Measurements from ENCODE around the gene MORF4L1. TPM values are rescaled to one million over a fixed set of nuclear protein-coding genes. Genes with fewer than 3 reads are reported as not detected.
"Not testable (repeated sequence)": the region's sequence is repeated elsewhere in the genome, so short reads cannot be mapped to it uniquely, and the experiment has no call there.

Gene MORF4L1
- total and polyA plus RNA-seq, 5 donors: 296 to 402 (median 364) TPM

- H3K4me3 ChIP-seq (ENCODE audit: low read length): not testable (repeated sequence)
- 74% methylated on average over 14 of the region's 14 CpGs for WGBS
Measured at GRCh38 chr15:78876954-78877353, 4.3 kb downstream of the MORF4L1 start.

DNA sequence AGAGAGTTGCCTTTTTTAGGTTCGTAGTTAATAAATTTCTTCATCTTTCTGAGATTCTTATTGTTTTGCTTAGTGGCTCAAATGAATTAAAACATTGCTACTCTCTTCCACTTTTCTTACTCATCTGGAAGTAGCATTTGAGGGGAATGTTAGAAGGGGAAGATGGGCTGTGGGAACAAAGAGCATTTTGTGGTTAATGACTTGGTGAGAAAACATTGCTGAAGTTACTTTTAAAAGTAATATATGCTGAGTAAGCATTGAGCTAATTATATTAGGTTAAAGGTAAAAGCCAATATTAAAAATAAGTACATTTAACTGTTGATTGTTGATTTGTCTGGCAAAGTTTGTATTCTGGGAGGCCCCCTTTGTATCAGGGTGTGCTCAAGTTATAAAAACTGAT lies 5.7 kb downstream of the MORF4L1 start:
- Histone ChIP-seq H3K4me1 (ENCODE audit: control insufficient read depth, insufficient read depth, low read length) (peaks cover 9% of the 10 kb centered on the region), H3K9me3 (ENCODE audit: control insufficient read depth, low read length) (no peaks in the 10 kb centered on the region), H3K4me3 (ENCODE audit: low read length) (no peak overlapping the region), H3K27me3 (ENCODE audit: control insufficient read depth, insufficient read depth) (no peaks in the 10 kb centered on the region), H3K27ac (ENCODE audit: low read length) (no peak overlapping the region)
- intact Hi-C loops (cut with DNase I): loop anchor here in 2 of 4 donors (10.0 kb wide), 1 partner anchor 64 kb away; the partner anchor contains the start of gene ADAMTS7 (in 2 of the 2)
- ATAC-seq (no peak), DNase-seq (no peak)
- 19% methylated on average over 1 of the region's 1 CpG for WGBS

More at GRCh38 chr15:78876954-78877353, 4.3 kb downstream of the MORF4L1 start:
- peaks cover 13% of the 10 kb centered on the region for H3K4me1 ChIP-seq (ENCODE audit: control insufficient read depth, insufficient read depth, low read length)
- intact Hi-C loops (cut with DNase I): loop anchor here in 2 of 4 donors (10.0 kb wide), 1 partner anchor 62 kb away; the partner anchor contains the start of gene ADAMTS7 (in 2 of the 2)
- not testable (repeated sequence) for H3K27me3 ChIP-seq (ENCODE audit: control insufficient read depth, insufficient read depth); H3K9me3 ChIP-seq (ENCODE audit: control insufficient read depth, low read length); DNase-seq; ATAC-seq; H3K27ac ChIP-seq (ENCODE audit: low read length)

DNA sequence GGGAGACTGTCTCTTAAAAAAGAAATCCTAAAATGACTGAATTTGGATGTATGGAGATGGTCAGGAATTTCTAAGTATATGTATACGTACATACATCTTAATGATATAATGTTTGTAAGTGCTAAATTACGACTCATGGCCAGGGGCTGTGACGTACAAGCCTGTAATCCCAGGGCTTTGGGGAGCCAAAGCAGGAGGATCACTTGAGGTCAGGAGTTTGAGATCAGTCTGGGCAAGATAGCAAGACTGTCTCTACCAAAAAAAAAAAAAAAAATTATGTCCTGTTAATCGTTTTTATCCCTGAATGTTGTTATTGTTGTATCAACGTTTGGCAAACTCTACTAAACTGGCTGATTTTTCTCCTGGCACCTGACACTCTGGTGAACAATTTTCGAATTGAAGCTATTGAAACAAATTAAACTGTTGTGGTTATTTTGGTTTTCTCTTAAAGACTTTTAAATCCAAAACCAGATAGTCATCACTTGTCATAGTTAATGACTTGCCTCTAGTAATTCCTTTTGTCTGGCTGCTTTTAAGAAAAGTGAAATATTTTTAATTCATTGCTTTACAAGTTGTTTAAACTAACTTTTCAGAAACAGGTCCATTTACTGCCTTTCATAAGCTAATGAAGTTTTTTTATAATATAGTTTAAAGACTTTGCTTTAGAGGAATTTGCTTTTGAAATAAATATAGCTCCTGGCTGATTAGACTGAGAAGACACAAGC lies 7.0 kb downstream of the MORF4L1 start:
- Histone ChIP-seq H3K9me3 (ENCODE audit: control insufficient read depth, low read length) (no peaks in the 10 kb centered on the region), H3K4me3 (ENCODE audit: low read length) (no peak overlapping the region), H3K27ac (ENCODE audit: low read length) (no peak overlapping the region), H3K4me1 (ENCODE audit: control insufficient read depth, insufficient read depth, low read length) (peaks cover 9% of the 10 kb centered on the region), H3K27me3 (ENCODE audit: control insufficient read depth, insufficient read depth) (no peaks in the 10 kb centered on the region)
- intact Hi-C loops (cut with DNase I): loop anchor here in 2 of 4 donors (10.0 kb wide), 1 partner anchor 65 kb away; the partner anchor contains the start of gene ADAMTS7 (in 2 of the 2)
- WGBS: 12% methylated on average over 6 of the region's 6 CpGs
- no peak for DNase-seq
- no peak for ATAC-seq

DNA sequence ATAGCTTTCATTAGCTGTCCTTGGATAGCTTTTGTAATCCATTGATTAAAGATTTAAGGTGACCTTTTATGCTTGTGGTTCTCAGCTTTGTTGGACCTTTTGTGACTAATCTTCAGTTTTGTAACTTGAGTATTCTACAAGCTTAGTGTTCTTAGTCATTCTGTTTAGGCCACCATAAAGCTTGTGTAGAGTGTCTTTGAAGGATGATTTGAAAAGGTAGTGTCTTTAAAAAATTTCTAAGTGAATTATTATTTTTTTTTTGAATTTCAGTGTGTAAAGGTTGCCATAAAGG lies 7.5 kb downstream of the MORF4L1 start:
- intact Hi-C loops (cut with DNase I): no loop called here
- ATAC-seq (no peak), DNase-seq (no peak)
- Histone ChIP-seq H3K27ac (ENCODE audit: low read length) (no peak overlapping the region), H3K4me3 (ENCODE audit: low read length) (no peak overlapping the region), H3K9me3 (ENCODE audit: control insufficient read depth, low read length) (no peaks in the 10 kb centered on the region), H3K27me3 (ENCODE audit: control insufficient read depth, insufficient read depth) (no peaks in the 10 kb centered on the region), H3K4me1 (ENCODE audit: control insufficient read depth, insufficient read depth, low read length) (peaks cover 9% of the 10 kb centered on the region)

- Histone ChIP-seq H3K27ac (ENCODE audit: low read length) (no peak overlapping the region), H3K9me3 (ENCODE audit: control insufficient read depth, low read length) (no peaks in the 10 kb centered on the region), H3K27me3 (ENCODE audit: control insufficient read depth, insufficient read depth) (no peaks in the 10 kb centered on the region), H3K4me1 (ENCODE audit: control insufficient read depth, insufficient read depth, low read length) (peaks cover 9% of the 10 kb centered on the region), H3K4me3 (ENCODE audit: low read length) (no peak overlapping the region)
- DNase-seq: no peak
- intact Hi-C loops (cut with DNase I): no loop called here
- ATAC-seq: no peak
- 86% methylated on average over 1 of the region's 1 CpG for WGBS
Measured at GRCh38 chr15:78880813-78881212, 8.1 kb downstream of the MORF4L1 start.

- 67% methylated on average over 1 of the region's 1 CpG for WGBS
- Histone ChIP-seq H3K27ac (ENCODE audit: low read length) (no peak overlapping the region), H3K9me3 (ENCODE audit: control insufficient read depth, low read length) (no peaks in the 10 kb centered on the region), H3K4me3 (ENCODE audit: low read length) (no peak overlapping the region), H3K4me1 (ENCODE audit: control insufficient read depth, insufficient read depth, low read length) (peaks cover 9% of the 10 kb centered on the region), H3K27me3 (ENCODE audit: control insufficient read depth, insufficient read depth) (no peaks in the 10 kb centered on the region)
- intact Hi-C loops (cut with DNase I): no loop called here
- ATAC-seq (no peak), DNase-seq (no peak)
Measured at GRCh38 chr15:78881681-78882080, 9.0 kb downstream of the MORF4L1 start.

DNA sequence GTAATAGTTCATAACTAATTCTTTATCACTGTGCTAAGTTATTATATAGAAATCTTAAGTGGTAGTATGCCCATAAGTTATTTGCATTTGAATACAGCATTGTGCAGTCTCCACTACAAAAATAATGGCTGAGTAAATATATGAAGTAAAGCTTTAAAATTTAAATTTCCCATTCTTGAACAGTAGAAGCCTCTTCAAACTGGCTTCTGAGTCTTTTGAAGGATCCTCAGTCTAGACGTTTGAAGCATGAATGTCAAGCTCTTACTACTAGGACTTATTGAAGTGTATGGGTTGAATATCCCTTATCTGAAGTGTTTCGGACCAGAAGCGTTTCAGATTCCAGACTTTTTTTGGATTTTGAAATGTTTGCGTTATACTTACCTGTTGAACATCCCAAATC lies 16.3 kb downstream of the MORF4L1 start:
- Histone ChIP-seq H3K4me3 (ENCODE audit: low read length) (no peak overlapping the region), H3K4me1 (ENCODE audit: control insufficient read depth, insufficient read depth, low read length) (no peaks in the 10 kb centered on the region), H3K27me3 (ENCODE audit: control insufficient read depth, insufficient read depth) (no peaks in the 10 kb centered on the region), H3K27ac (ENCODE audit: low read length) (no peak overlapping the region), H3K9me3 (ENCODE audit: control insufficient read depth, low read length) (no peaks in the 10 kb centered on the region)
- DNase-seq (no peak), ATAC-seq (no peak)
- WGBS: 73% methylated on average over 4 of the region's 4 CpGs
- intact Hi-C loops (cut with DNase I): no loop called here

GRCh38 chr15:78893538-78893937 lies 20.8 kb downstream of the MORF4L1 start:
- intact Hi-C loops (cut with DNase I): no loop called here
- Histone ChIP-seq H3K9me3 (ENCODE audit: control insufficient read depth, low read length) (no peaks in the 10 kb centered on the region), H3K27ac (ENCODE audit: low read length) (no peak overlapping the region), H3K4me3 (ENCODE audit: low read length) (no peak overlapping the region), H3K27me3 (ENCODE audit: control insufficient read depth, insufficient read depth) (no peaks in the 10 kb centered on the region), H3K4me1 (ENCODE audit: control insufficient read depth, insufficient read depth, low read length) (no peaks in the 10 kb centered on the region)
- 72% methylated on average over 2 of the region's 2 CpGs for WGBS
- no peak for DNase-seq
- ATAC-seq: no peak

- WGBS: 81% methylated on average over 3 of the region's 3 CpGs
- no peaks in the 10 kb centered on the region for H3K9me3 ChIP-seq (ENCODE audit: control insufficient read depth, low read length)
Measured at GRCh38 chr15:78895471-78895870, 22.8 kb downstream of the MORF4L1 start.

GRCh38 chr15:78898540-78898939 lies 25.9 kb downstream of the MORF4L1 start:
- no peak for DNase-seq
- H3K9me3 ChIP-seq (ENCODE audit: control insufficient read depth, low read length): no peaks in the 10 kb centered on the region
- intact Hi-C loops (cut with DNase I): no loop called here
- 77% methylated on average over 4 of the region's 4 CpGs for WGBS
- H3K4me3 ChIP-seq (ENCODE audit: low read length): no peak overlapping the region
- no peak for ATAC-seq
- no peaks in the 10 kb centered on the region for H3K27me3 ChIP-seq (ENCODE audit: control insufficient read depth, insufficient read depth)
- no peak overlapping the region for H3K27ac ChIP-seq (ENCODE audit: low read length)
- H3K4me1 ChIP-seq (ENCODE audit: control insufficient read depth, insufficient read depth, low read length): peaks cover 4% of the 10 kb centered on the region

More at GRCh38 chr15:78895471-78895870, 22.8 kb downstream of the MORF4L1 start:
- Histone ChIP-seq H3K4me1 (ENCODE audit: control insufficient read depth, insufficient read depth, low read length) (no peaks in the 10 kb centered on the region), H3K4me3 (ENCODE audit: low read length) (no peak overlapping the region), H3K27me3 (ENCODE audit: control insufficient read depth, insufficient read depth) (no peaks in the 10 kb centered on the region), H3K27ac (ENCODE audit: low read length) (no peak overlapping the region)
- no peak for ATAC-seq
- intact Hi-C loops (cut with DNase I): no loop called here
- DNase-seq: no peak

DNA sequence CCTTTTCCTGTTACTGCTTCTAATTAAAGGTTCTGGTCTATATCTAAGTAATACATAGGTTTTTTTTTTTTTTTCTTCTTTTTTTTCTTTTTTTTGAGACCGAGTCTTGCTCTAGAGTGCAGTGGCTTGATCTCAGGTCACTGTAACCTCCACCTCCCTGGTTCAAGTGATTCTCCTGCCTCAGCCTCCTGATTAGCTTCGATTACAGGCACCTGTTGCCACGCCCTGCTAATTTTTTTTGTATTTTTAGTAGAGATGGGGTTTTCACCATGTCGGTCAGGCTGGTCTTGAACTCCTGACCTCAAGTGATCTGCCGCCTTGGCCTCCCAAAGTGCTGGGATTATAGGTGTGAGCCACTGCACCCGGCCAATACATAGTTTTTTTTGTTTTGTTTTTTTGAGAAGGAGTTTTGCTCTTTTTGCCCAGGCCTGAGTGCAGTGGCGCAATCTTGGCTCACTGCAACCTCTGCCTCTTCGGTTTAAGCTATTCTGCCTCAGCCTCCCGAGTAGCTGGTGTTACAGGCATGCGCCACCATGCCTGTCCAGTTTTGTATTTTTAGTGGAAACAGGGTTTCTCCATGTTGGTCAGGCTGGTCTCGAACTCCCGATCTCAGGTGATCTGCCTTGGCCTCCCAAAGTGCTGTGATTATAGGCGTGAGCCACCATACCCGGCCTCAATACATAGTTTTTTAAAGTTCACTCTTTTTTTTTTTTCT lies 28.3 kb downstream of the MORF4L1 start:
- H3K27me3 ChIP-seq (ENCODE audit: control insufficient read depth, insufficient read depth); H3K27ac ChIP-seq (ENCODE audit: low read length); ATAC-seq; DNase-seq; H3K4me1 ChIP-seq (ENCODE audit: control insufficient read depth, insufficient read depth, low read length); H3K4me3 ChIP-seq (ENCODE audit: low read length); H3K9me3 ChIP-seq (ENCODE audit: control insufficient read depth, low read length); intact Hi-C loops (cut with DNase I): not testable (repeated sequence)
- WGBS: 94% methylated on average over 14 of the region's 14 CpGs

Data from right cardiac atrium (tissue), 5 donors.